Panc1 (cell line): ENCODE measurements around the gene GMDS. TPM values are rescaled to one million over a fixed set of nuclear protein-coding genes. Genes with fewer than 3 reads are reported as not detected.

Experiments used
- ATAC-seq: fragments of 200-7000 bp; cut with Tn5 transposase; 2 replicates; pipeline ENCODE4 v1.9.1; 2020; ENCODE audit warnings: mild to moderate bottlenecking, moderate library complexity
- BruUV-seq: library from RNA; stranded (reverse); fragments of 400-500 nt; replicated peaks from 2 replicates; lab custom pipeline; 2021; lab: Mats Ljungman, UMichigan
- CTCF ChIA-PET: fragments of 300-600 bp; sonication (Branson Sonifier 250); formaldehyde crosslinking; loops from one replicate; lab custom pipeline; 2022; ENCODE audit warnings: antibody characterized with exemption; lab: Charles Lee
- POLR2A ChIA-PET: fragments of 300-600 bp; sonication (Branson Sonifier 250); formaldehyde crosslinking; loops from one replicate; lab custom pipeline; 2022; ENCODE audit warnings: antibody characterized with exemption; lab: Charles Lee
- DNase-seq: peaks from one replicate; pipeline ENCODE4 v3.0.0-alpha.2; 2010; ENCODE audit warnings: low read depth, low spot score
- H3K27ac ChIP-seq: 2 replicates; pipeline ENCODE4 v1.5.1; 2011; ENCODE audit warnings: mild to moderate bottlenecking, low read length, inconsistent platforms
- H3K27me3 ChIP-seq: fragments of 200-500 bp; sonication (Bioruptor generic); 2 replicates; pipeline ENCODE4 v1.6.0; 2014; ENCODE audit warnings: low read length, inconsistent platforms; ENCODE audit not compliant: control insufficient read depth, insufficient read depth
- H3K36me3 ChIP-seq: fragments of 200-500 bp; sonication (Bioruptor generic); 2 replicates; pipeline ENCODE4 v1.5.1; 2014; ENCODE audit warnings: inconsistent platforms, mild to moderate bottlenecking, low read length, moderate library complexity; ENCODE audit not compliant: control insufficient read depth, insufficient read depth
- H3K4me1 ChIP-seq: 2 replicates; pipeline ENCODE4 v1.5.1; 2011; ENCODE audit warnings: inconsistent platforms, mild to moderate bottlenecking, low read length, moderate library complexity; ENCODE audit not compliant: control insufficient read depth, insufficient read depth
- H3K4me3 ChIP-seq, 2 experiments: 2 replicates each; pipeline ENCODE4 v1.5.1; 2011 to 2012; ENCODE audit warnings: low read depth in 2 of 2, low read length in 2 of 2, mild to moderate bottlenecking in 2 of 2, inconsistent platforms in 1 of 2, moderate library complexity in 1 of 2
- H3K9me3 ChIP-seq: fragments of 200-500 bp; sonication (Bioruptor generic); 2 replicates; pipeline ENCODE4 v1.5.1; 2014; ENCODE audit warnings: low read depth, mild to moderate bottlenecking, inconsistent platforms, low read length, moderate library complexity; ENCODE audit not compliant: control insufficient read depth, insufficient read depth
- POLR2AphosphoS5 ChIP-seq: IDR thresholded peaks from 2 replicates; pipeline ENCODE4 v1.6.1; 2012; ENCODE audit warnings: mild to moderate bottlenecking, low read depth, low read length, moderate library complexity
- SIN3A ChIP-seq: IDR thresholded peaks from 2 replicates; pipeline ENCODE4 v1.6.1; 2012; ENCODE audit warnings: low read depth, mild to moderate bottlenecking, low read length, moderate library complexity, borderline replicate concordance; ENCODE audit not compliant: insufficient read depth
- TCF7L2 ChIP-seq: IDR thresholded peaks from 2 replicates; pipeline ENCODE4 v1.6.1; 2011; ENCODE audit warnings: mild to moderate bottlenecking, low read depth, low read length, inconsistent platforms
- in situ Hi-C: cut with HindIII; loops from 2 replicates; pipeline ENCODE4 v1.10.0; 2016; ENCODE audit warnings: low sequenced_read_pairs, low pct_unique_long_range_greater_than_20kb
- intact Hi-C: fragments of 100-400 bp; cut with micrococcal nuclease; formaldehyde crosslinking; loops from one replicate; pipeline ENCODE4 v1.10.0; 2022; ENCODE audit not compliant: unreplicated experiment
- total RNA-seq: library from RNA; stranded (reverse); gene quantifications from one replicate; pipeline ENCODE4 v1.2.1, GENCODE V29; 2021; ENCODE audit not compliant: unreplicated experiment
- TF ChIP-seq, protein P1 (sequence below), 2 experiments: IDR thresholded peaks; 2 replicates each; pipeline ENCODE4 v1.6.1; 2011 to 2012; ENCODE audit warnings: low read depth in 2 of 2, control low read depth in 1 of 2, low read length in 1 of 2, mild to moderate bottlenecking in 1 of 2, moderate library complexity in 1 of 2; ENCODE audit not compliant: insufficient read depth in 1 of 2
- TF ChIP-seq, protein P2 (sequence below): fragments of 450-650 bp; IDR thresholded peaks from 2 replicates; pipeline ENCODE4 v1.5.1; 2017; ENCODE audit warnings: mild to moderate bottlenecking

The GMDS gene
- total RNA-seq, 1 experiment from 2014 or later: 9.8 TPM

DNA sequence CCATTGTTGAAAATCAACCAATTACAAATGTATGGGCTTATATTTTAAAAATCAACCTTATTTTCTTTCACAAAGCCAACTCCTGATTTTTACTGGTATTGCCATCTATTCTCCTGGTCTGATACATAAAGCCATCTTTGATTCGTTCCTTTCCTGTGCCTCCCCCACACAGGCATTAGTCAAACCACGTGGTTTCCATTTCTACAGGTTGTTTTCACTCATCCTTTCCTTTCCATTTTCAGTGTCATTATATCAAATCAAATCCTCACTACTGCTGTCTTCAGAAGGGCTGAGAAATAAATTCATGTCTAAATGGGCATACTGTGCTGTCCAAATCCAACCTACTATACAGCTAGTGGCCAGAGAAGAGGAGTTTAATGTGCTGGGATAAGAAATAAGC is 354.4 kb downstream of the GMDS start:
- in situ Hi-C loops (no loop called here), intact Hi-C loops (no loop called here)
- Histone ChIP-seq H3K36me3 (no peaks in the 10 kb centered on the region), H3K27ac (no peak overlapping the region), H3K4me1 (no peaks in the 10 kb centered on the region; the same call in 1 of the 2 replicates), H3K4me3 (no peak overlapping the region), H3K9me3 (no peaks in the 10 kb centered on the region), H3K27me3 (no peaks in the 10 kb centered on the region)
- DNase-seq: no peak
- ATAC-seq: no peak
- ChIA-PET CTCF (interaction anchor here (0.7 kb wide), 1 partner anchor 1039 kb away, joined by 6 read pairs; no protein-coding TSS in a partner anchor), POLR2A (no interaction called here)
- no TSS peak for BruUV-seq
- TF ChIP-seq SIN3A (no peak), TCF7L2 (no peak), POLR2AphosphoS5 (no peak)
- TF ChIP-seq, protein P1, sequence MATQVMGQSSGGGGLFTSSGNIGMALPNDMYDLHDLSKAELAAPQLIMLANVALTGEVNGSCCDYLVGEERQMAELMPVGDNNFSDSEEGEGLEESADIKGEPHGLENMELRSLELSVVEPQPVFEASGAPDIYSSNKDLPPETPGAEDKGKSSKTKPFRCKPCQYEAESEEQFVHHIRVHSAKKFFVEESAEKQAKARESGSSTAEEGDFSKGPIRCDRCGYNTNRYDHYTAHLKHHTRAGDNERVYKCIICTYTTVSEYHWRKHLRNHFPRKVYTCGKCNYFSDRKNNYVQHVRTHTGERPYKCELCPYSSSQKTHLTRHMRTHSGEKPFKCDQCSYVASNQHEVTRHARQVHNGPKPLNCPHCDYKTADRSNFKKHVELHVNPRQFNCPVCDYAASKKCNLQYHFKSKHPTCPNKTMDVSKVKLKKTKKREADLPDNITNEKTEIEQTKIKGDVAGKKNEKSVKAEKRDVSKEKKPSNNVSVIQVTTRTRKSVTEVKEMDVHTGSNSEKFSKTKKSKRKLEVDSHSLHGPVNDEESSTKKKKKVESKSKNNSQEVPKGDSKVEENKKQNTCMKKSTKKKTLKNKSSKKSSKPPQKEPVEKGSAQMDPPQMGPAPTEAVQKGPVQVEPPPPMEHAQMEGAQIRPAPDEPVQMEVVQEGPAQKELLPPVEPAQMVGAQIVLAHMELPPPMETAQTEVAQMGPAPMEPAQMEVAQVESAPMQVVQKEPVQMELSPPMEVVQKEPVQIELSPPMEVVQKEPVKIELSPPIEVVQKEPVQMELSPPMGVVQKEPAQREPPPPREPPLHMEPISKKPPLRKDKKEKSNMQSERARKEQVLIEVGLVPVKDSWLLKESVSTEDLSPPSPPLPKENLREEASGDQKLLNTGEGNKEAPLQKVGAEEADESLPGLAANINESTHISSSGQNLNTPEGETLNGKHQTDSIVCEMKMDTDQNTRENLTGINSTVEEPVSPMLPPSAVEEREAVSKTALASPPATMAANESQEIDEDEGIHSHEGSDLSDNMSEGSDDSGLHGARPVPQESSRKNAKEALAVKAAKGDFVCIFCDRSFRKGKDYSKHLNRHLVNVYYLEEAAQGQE (IDR thresholded peaks at IDR 0.05; ENCODE audit: insufficient read depth in 1 of 2, low read depth in 2 of 2, low read length in 1 of 2): no peak
- TF ChIP-seq, protein P2, sequence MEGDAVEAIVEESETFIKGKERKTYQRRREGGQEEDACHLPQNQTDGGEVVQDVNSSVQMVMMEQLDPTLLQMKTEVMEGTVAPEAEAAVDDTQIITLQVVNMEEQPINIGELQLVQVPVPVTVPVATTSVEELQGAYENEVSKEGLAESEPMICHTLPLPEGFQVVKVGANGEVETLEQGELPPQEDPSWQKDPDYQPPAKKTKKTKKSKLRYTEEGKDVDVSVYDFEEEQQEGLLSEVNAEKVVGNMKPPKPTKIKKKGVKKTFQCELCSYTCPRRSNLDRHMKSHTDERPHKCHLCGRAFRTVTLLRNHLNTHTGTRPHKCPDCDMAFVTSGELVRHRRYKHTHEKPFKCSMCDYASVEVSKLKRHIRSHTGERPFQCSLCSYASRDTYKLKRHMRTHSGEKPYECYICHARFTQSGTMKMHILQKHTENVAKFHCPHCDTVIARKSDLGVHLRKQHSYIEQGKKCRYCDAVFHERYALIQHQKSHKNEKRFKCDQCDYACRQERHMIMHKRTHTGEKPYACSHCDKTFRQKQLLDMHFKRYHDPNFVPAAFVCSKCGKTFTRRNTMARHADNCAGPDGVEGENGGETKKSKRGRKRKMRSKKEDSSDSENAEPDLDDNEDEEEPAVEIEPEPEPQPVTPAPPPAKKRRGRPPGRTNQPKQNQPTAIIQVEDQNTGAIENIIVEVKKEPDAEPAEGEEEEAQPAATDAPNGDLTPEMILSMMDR: no peak

DNA sequence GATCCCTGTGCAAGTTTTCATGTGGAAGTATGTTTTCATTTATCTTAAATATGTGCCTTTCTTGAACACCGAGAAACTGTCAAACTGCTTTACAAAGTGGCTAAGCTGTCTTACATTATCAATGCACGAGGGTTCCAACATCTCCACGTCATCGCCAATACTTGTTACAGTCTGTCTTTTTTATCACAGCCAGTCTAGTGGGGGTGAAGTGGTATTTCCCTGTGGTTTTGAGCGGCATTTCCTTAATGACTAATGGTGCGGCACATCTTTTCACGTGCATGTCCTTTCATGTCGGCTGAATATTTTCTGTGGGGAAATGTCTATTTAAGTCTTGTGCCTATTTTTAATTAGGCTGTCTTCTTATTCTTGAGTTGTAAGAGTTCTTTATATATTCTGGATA is 355.3 kb downstream of the GMDS start:
- Histone ChIP-seq H3K36me3 (no peaks in the 10 kb centered on the region), H3K27ac (no peak overlapping the region), H3K4me3 (no peak overlapping the region), H3K9me3 (no peaks in the 10 kb centered on the region), H3K4me1 (no peaks in the 10 kb centered on the region), H3K27me3 (no peaks in the 10 kb centered on the region)
- no TSS peak for BruUV-seq
- CTCF ChIA-PET: no interaction called here
- TF ChIP-seq TCF7L2: no peak
- TF ChIP-seq, protein P2: no peak
- TF ChIP-seq, protein P1 (IDR thresholded peaks at IDR 0.05; ENCODE audit: insufficient read depth in 1 of 2, low read depth in 2 of 2, low read length in 1 of 2): no peak
- no peak for TF ChIP-seq POLR2AphosphoS5
- TF ChIP-seq SIN3A: no peak
- POLR2A ChIA-PET: no interaction called here
- no peak for DNase-seq
- intact Hi-C loops: no loop called here
- no peak for ATAC-seq
- in situ Hi-C loops: no loop called here
